ENCODE data around the gene ZNF519. TPM values are rescaled to one million over a fixed set of nuclear protein-coding genes. Genes with fewer than 3 reads are reported as not detected.

ZNF519 gene
- total RNA-seq, 1 donor from 2014 or later: 24.2 TPM

Other genes starting within 250 kb of the ZNF519 start
- not detected in 2 replicates for gene MC2R, start 216.9 kb downstream of the ZNF519 start, total RNA-seq

Data from activated T-helper 2 cell treated with anti-CD3 and anti-CD28 coated beads, Interferon-gamma antibody, Interleukin-2, Interleukin-4, amounts not matched to agents 10 μg/mL and 5 μg/mL and 100 μg/mL, durations not matched to agents 14 hours and 24 hours and 36 hours (primary cell).